IPS DF 4.7 (cell line): ENCODE measurements around the gene VPS9D1.
"Not testable (repeated sequence)": the region's sequence is repeated elsewhere in the genome, so short reads cannot be mapped to it uniquely, and the experiment has no call there.

Experiments used
- DNase-seq: peaks from one replicate; pipeline ENCODE4 v3.0.0-alpha.2; 2013; ENCODE audit warnings: low spot score; ENCODE audit errors: extremely low read depth

Gene VPS9D1

DNA sequence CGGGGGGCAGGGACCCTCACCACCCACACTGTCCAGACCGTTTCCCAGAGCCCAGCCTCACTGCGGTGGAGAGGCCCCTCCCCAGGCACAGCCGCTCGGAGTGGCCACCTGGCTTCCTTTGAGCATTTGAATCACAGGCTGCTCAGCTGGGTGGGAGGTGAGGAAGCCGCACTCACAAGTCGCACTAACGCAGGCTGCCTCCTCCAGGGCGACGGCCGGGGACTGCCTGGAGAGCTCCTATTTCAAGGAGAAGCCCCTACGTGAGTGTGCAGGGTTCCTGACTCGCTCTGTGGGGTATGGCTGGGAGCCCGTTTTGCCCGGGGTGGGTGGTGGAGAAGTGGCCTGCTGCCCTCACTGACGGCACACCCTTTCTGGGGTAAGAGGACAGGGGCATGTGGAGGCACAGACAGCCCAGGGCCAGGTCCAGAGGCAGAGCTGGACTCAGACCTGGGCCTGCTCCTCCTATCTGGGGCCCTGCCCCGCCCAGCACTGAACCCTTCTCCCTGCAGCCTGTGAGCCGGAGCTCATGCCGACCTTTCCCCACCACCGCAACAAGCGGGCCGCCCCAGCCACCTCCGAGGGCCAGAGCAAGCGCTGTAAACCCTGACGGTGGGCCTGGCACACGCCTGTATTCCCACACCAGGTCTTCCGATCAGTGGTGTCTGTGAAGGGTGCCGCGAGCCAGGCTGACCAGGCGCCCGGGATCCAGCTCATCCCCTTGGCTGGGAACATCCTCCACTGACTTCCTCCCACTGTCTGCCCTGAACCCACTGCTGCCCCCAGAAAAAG is 25.4 kb downstream of the VPS9D1 start:
- no peak for DNase-seq

DNA sequence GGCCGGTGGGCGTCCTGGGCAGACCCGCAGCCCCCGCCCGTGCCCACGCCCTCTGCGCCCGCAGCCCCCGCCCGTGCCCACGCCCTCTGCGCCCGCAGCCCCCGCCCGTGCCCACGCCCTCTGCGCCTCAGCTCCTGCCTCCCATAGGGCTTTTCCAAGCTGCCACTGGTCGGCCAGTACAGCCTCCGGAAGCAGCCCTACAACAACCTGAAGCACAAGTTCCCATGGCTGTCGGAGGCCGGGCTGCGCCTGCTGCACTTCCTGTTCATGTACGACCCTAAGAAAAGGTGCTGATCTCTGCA is 26.0 kb downstream of the VPS9D1 start:
- DNase-seq: not testable (repeated sequence)

GRCh38 chr16:89693931-89694783 is 26.5 kb downstream of the VPS9D1 start:
- no peak for DNase-seq

- DNase-seq: no peak
Observed at GRCh38 chr16:89693289-89693731, 27.4 kb downstream of the VPS9D1 start.

DNA sequence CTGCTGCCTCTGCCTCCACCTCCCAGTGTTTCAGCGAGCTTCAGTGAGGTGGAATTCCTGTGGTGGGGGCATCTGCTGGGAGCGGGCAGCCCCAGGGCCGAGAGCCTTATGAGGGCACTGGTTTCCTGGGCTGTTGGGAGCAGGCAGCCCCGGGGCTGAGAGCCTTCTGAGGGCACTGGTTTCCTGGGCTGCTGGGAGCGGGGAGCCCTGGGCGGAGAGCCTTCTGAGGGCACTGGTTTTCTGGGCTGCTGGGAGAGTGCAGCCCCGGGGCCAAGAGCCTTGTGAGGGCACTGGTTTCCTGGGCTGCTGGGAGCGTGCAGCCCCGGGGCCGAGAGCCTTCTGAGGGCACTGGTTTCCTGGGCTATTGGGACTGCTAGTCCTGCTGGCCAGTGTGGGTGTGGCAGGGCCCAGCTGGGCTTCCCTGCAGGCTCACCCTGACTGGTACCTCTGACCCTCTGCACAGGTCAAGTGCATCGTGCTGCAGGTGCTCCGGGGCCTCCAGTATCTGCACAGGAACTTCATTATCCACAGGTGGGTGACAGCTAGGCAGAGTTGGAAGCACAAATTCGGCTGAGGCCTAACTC is 28.6 kb downstream of the VPS9D1 start:
- DNase-seq: no peak

GRCh38 chr16:89691231-89691985 is 29.3 kb downstream of the VPS9D1 start:
- DNase-seq: no peak

- DNase-seq: no peak
Observed at GRCh38 chr16:89690392-89690901, 30.3 kb downstream of the VPS9D1 start.

DNA sequence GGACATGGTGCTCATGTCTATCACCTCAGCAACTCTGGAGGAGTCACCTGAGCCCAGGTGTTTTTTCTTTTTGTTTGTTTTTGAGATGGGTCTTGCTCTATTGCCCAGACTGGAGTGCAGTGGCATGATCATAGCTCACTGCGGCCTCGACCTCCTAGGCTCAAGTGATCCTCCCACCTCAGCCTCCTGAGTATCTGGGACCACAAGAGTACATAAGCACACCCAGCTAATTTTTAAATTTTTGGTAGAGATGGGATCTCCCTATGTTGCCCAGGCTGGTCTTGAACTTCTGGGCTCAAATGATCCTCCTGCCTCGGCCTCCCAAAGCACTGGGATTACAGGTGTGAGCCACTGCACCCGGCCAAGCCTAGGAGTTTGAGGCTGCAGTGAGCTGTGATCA is 31.1 kb downstream of the VPS9D1 start:
- DNase-seq: not testable (repeated sequence)

DNA sequence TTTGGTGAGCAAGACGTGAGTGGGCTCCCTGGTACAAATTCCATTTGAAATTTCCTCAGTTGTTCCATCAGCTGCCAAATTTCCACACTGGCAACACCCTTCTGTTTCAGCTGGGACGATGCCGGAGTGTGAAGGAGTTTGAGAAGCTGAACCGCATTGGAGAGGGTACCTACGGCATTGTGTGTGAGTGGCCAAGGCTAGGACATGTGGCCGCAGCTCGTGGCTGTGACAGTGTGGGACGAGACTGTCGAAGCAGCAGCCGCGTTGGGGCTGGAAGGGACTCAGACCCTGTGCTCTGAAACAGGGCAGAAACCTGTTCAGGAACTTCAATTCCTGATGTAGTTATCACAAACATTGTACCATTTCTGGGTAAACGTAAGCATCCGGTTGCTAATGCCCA is 31.6 kb downstream of the VPS9D1 start:
- no peak for DNase-seq

- DNase-seq: no peak
Observed at GRCh38 chr16:89688395-89688794, 32.3 kb downstream of the VPS9D1 start.

- DNase-seq: no peak
Observed at GRCh38 chr16:89687092-89687940, 33.4 kb downstream of the VPS9D1 start.

GRCh38 chr16:89686520-89687091 is 34.1 kb downstream of the VPS9D1 start, which contains the start of gene CDK10:
Gene CDK10, plus strand, starts transcription at chr16:89686689. Its CDS starts 22 bp downstream, at chr16:89686711.
- no peak for DNase-seq

GRCh38 chr16:89685916-89686315 is 34.8 kb downstream of the VPS9D1 start:
- no peak for DNase-seq

- DNase-seq: no peak
Observed at GRCh38 chr16:89678258-89678657, 42.4 kb downstream of the VPS9D1 start.

GRCh38 chr16:89672177-89672941 is 48.3 kb downstream of the VPS9D1 start:
- DNase-seq: no peak

- not testable (repeated sequence) for DNase-seq
Observed at GRCh38 chr16:89671565-89671964, 49.1 kb downstream of the VPS9D1 start.

GRCh38 chr16:89670496-89671431 is 49.9 kb downstream of the VPS9D1 start:
- no peak for DNase-seq

- no peak for DNase-seq
Observed at GRCh38 chr16:89669755-89670154, 50.9 kb downstream of the VPS9D1 start.
